Gastrocnemius medialis (tissue), 4 donors: ENCODE measurements around the gene MTTP. TPM values are rescaled to one million over a fixed set of nuclear protein-coding genes. Genes with fewer than 3 reads are reported as not detected.

ENCODE experiments used
- ATAC-seq, 2 donors: fragments of 150-250 bp; one replicate each; pipeline ENCODE4 v1.9.1; 2016
- DNase-seq, 2 donors: peaks; one replicate each; pipeline ENCODE4 v3.0.0-alpha.2; 2019
- H3K27ac ChIP-seq, 4 donors: fragments of 200-600 bp; sonication (generic); 1 replicate in 1 of 4; 2 replicates in 3 of 4; pipeline ENCODE4 v1.5.1; 2016 to 2018; ENCODE audit warnings: mild to moderate bottlenecking in 2 of 4, moderate library complexity in 1 of 4
- H3K27me3 ChIP-seq, 3 donors: fragments of 200-600 bp; sonication (generic) in 2 of 3; 1 replicate in 1 of 3; 2 replicates in 2 of 3; pipeline versions ENCODE4 v1.5.1 to v1.6.0; 2016 to 2019; ENCODE audit warnings: mild to moderate bottlenecking in 1 of 3, moderate library complexity in 1 of 3
- H3K36me3 ChIP-seq, 2 donors: fragments of 200-600 bp; sonication (generic) in 1 of 2; one replicate each; pipeline ENCODE4 v1.5.1; 2017 to 2018
- H3K4me1 ChIP-seq, 2 donors: fragments of 200-600 bp; sonication (generic) in 1 of 2; one replicate each; pipeline ENCODE4 v1.5.1; 2016 to 2017; ENCODE audit warnings: mild to moderate bottlenecking in 2 of 2
- H3K4me3 ChIP-seq, 4 donors: fragments of 200-600 bp; sonication (generic) in 3 of 4; 1 replicate in 1 of 4; 2 replicates in 3 of 4; pipeline ENCODE4 v1.5.1; 2016 to 2019; ENCODE audit warnings: mild to moderate bottlenecking in 2 of 4
- H3K9me3 ChIP-seq, 3 donors: fragments of 200-600 bp; sonication (generic) in 2 of 3; 1 replicate in 1 of 3; 2 replicates in 2 of 3; pipeline ENCODE4 v1.5.1; 2016 to 2019
- CTCF ChIP-seq, 5 experiments: fragments of 450-650 bp in 3 of 5; fragments of 200-600 bp in 2 of 5; sonication (generic) in 2 of 5; IDR thresholded peaks in 4 of 5; conservative IDR thresholded peaks in 1 of 5; 1 replicate in 4 of 5; 2 replicates in 1 of 5; pipeline ENCODE4 v1.5.1; 2016 to 2019; ENCODE audit warnings: antibody characterized with exemption in 5 of 5, mild to moderate bottlenecking in 3 of 5, moderate library complexity in 3 of 5
- POLR2A ChIP-seq, 2 donors: fragments of 450-650 bp; IDR thresholded peaks; one replicate each; pipeline ENCODE4 v1.6.1; 2017; ENCODE audit warnings: antibody characterized with exemption in 2 of 2, mild to moderate bottlenecking in 2 of 2, moderate library complexity in 2 of 2
- in situ Hi-C, 4 donors: fragments of 200-750 bp; cut with MboI; loops; one replicate each; pipeline versions ENCODE4 v1.15.0 to v1.8.0; 2017; ENCODE audit warnings: low sequenced_read_pairs in 4 of 4
- intact Hi-C: fragments of 100-400 bp; cut with DNase I; formaldehyde crosslinking; loops from one replicate; pipeline ENCODE4 v1.15.1; 2023; ENCODE audit warnings: low total_unique reads
- total RNA-seq, 4 donors: library from RNA; depleted of rRNA; stranded (reverse); fragments of >200 nt; gene quantifications; one replicate each; pipeline versions ENCODE4 v1.1.0 to v1.2.3, GENCODE V29; 2016

Gene MTTP
- total RNA-seq, 4 donors from 2014 or later: 0.33 to 0.63 (median 0.59) TPM; not detected in 1

DNA sequence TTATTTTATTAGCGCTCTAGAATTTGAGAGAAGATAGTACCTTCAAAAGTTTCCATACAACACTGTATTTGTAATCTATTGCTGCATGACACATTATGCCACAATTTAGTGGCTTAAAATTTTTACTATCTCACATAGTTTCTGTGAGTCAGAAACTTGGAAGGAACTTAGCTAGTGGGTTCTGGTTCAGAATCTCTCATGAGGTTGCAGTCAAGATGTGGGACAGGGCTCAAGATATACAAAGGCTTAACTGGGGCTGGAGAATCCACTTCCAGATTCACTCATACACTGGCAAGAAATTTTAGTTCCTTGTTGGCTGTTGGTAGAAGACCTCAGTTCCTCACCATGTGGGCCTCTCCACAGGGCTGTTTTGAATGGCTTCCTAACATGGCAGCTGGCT is 94.5 kb downstream of the MTTP start:
- intact Hi-C loops (no loop called here), in situ Hi-C loops (no loop called here)
- no peaks in the 10 kb centered on the region for H3K27me3 ChIP-seq
- no peak overlapping the region for H3K4me3 ChIP-seq
- H3K27ac ChIP-seq: no peak overlapping the region
- ATAC-seq: no peak
- H3K36me3 ChIP-seq: no peaks in the 10 kb centered on the region
- TF ChIP-seq POLR2A (IDR thresholded peaks at IDR 0.05) (no peak), CTCF (IDR thresholded peaks at IDR 0.05 in 4 of 5, conservative IDR thresholded peaks at IDR 0.05 in 1 of 5) (no peak)
- DNase-seq: no peak
- H3K4me1 ChIP-seq: no peaks in the 10 kb centered on the region
- peaks cover 0 to 8% (median 0%) of the 10 kb centered on the region in 3 donors for H3K9me3 ChIP-seq

GRCh38 chr4:99670409-99671073 is 95.9 kb downstream of the MTTP start:
- ATAC-seq (no peak), DNase-seq (no peak)
- TF ChIP-seq CTCF (IDR thresholded peaks at IDR 0.05 in 4 of 5, conservative IDR thresholded peaks at IDR 0.05 in 1 of 5) (no peak), POLR2A (IDR thresholded peaks at IDR 0.05) (no peak)
- H3K27me3 ChIP-seq: no peaks in the 10 kb centered on the region
- peaks cover 0 to 8% (median 3%) of the 10 kb centered on the region in 3 donors for H3K9me3 ChIP-seq
- no peaks in the 10 kb centered on the region for H3K36me3 ChIP-seq
- in situ Hi-C loops (no loop called here), intact Hi-C loops (loop anchor here (5.0 kb wide), 1 partner anchor 1047 kb away; no protein-coding TSS in a partner anchor)
- no peak overlapping the region for H3K27ac ChIP-seq
- H3K4me1 ChIP-seq: no peaks in the 10 kb centered on the region
- H3K4me3 ChIP-seq: no peak overlapping the region

Other genes starting within 250 kb of the MTTP start
- gene ADH1C, start 222.1 kb upstream of the MTTP start, total RNA-seq: 10 to 100 TPM; 16.1 to 30.6 (median 26.6) TPM
- not detected for gene ADH7, start 139.5 kb upstream of the MTTP start, total RNA-seq
- not detected for gene C4orf17, start 63.8 kb upstream of the MTTP start, total RNA-seq
- 1 to 10 TPM; 2.6 to 7.3 (median 5.9) TPM for gene TRMT10A, start 10.8 kb upstream of the MTTP start, total RNA-seq
- 10 to 100 TPM; 30.6 to 68.3 (median 43.6) TPM for gene C4orf54, start 83.0 kb downstream of the MTTP start, total RNA-seq
- gene DAPP1, start 242.0 kb downstream of the MTTP start, total RNA-seq: 1 to 10 TPM in 1 of 4 donors, under 1 TPM in 3; 0.15 to 1.3 (median 0.72) TPM